IPS-18a (cell line): ENCODE measurements around the gene APOBEC3H.
"Not testable (repeated sequence)": the region's sequence is repeated elsewhere in the genome, so short reads cannot be mapped to it uniquely, and the experiment has no call there.

Experiments used
- H3K27ac ChIP-seq: one replicate; pipeline ENCODE4 v1.5.1; 2013; ENCODE audit warnings: low read length
- H3K27me3 ChIP-seq: one replicate; pipeline ENCODE4 v1.6.1; 2013; ENCODE audit warnings: mild to moderate bottlenecking, low read length; ENCODE audit not compliant: control insufficient read depth, insufficient read depth
- H3K36me3 ChIP-seq: one replicate; pipeline ENCODE4 v1.6.1; 2013; ENCODE audit warnings: low read depth, low read length; ENCODE audit not compliant: control insufficient read depth
- H3K4me1 ChIP-seq: one replicate; pipeline ENCODE4 v1.6.1; 2013; ENCODE audit warnings: low read depth, low read length; ENCODE audit not compliant: control insufficient read depth
- H3K4me3 ChIP-seq: one replicate; pipeline ENCODE4 v1.5.1; 2013; ENCODE audit warnings: low read length
- H3K9ac ChIP-seq: one replicate; pipeline ENCODE4 v1.6.1; 2013; ENCODE audit warnings: mild to moderate bottlenecking, low read length, moderate library complexity
- H3K9me3 ChIP-seq: one replicate; pipeline ENCODE4 v1.6.1; 2013; ENCODE audit warnings: low read depth, low read length; ENCODE audit not compliant: control insufficient read depth

APOBEC3H gene

GRCh38 chr22:39073981-39074380 lies 23.1 kb upstream of the APOBEC3H start:
- H3K9me3 ChIP-seq, result no peaks in the 10 kb centered on the region
- no peaks in the 10 kb centered on the region for H3K36me3 ChIP-seq
- H3K27ac ChIP-seq, result no peak overlapping the region
- H3K4me3 ChIP-seq, result no peak overlapping the region
- peaks cover 3% of the 10 kb centered on the region for H3K4me1 ChIP-seq
- no peaks in the 10 kb centered on the region for H3K27me3 ChIP-seq
- H3K9ac ChIP-seq, result no peak overlapping the region

- not testable (repeated sequence) for H3K27ac ChIP-seq, H3K9ac ChIP-seq, H3K4me3 ChIP-seq, H3K36me3 ChIP-seq, H3K4me1 ChIP-seq, H3K9me3 ChIP-seq, H3K27me3 ChIP-seq
Measured at GRCh38 chr22:39076155-39077025, 20.7 kb upstream of the APOBEC3H start.

GRCh38 chr22:39077026-39077840 lies 19.8 kb upstream of the APOBEC3H start, which contains the start of gene APOBEC3G:
TSS of gene APOBEC3G (plus strand) at chr22:39077275. CDS start at chr22:39077362, 87 bp downstream.
- not testable (repeated sequence) for H3K27ac ChIP-seq, H3K27me3 ChIP-seq, H3K36me3 ChIP-seq, H3K4me3 ChIP-seq, H3K4me1 ChIP-seq, H3K9me3 ChIP-seq, H3K9ac ChIP-seq

- not testable (repeated sequence) for H3K4me1 ChIP-seq, H3K36me3 ChIP-seq, H3K27ac ChIP-seq, H3K4me3 ChIP-seq, H3K9ac ChIP-seq, H3K9me3 ChIP-seq, H3K27me3 ChIP-seq
Measured at GRCh38 chr22:39077912-39078311, 19.1 kb upstream of the APOBEC3H start.

GRCh38 chr22:39078329-39078728 lies 18.7 kb upstream of the APOBEC3H start:
- peaks cover 3% of the 10 kb centered on the region for H3K4me1 ChIP-seq
- no peak overlapping the region for H3K4me3 ChIP-seq

GRCh38 chr22:39079054-39079637 lies 17.9 kb upstream of the APOBEC3H start:
- H3K4me3 ChIP-seq, H3K9me3 ChIP-seq, H3K9ac ChIP-seq, H3K4me1 ChIP-seq, H3K27ac ChIP-seq, H3K36me3 ChIP-seq, H3K27me3 ChIP-seq: not testable (repeated sequence)

More at GRCh38 chr22:39078329-39078728, 18.7 kb upstream of the APOBEC3H start:
- no peaks in the 10 kb centered on the region for H3K9me3 ChIP-seq
- no peak overlapping the region for H3K9ac ChIP-seq
- H3K27ac ChIP-seq, result no peak overlapping the region
- no peaks in the 10 kb centered on the region for H3K36me3 ChIP-seq
- H3K27me3 ChIP-seq, result no peaks in the 10 kb centered on the region

- H3K4me1 ChIP-seq, result no peaks in the 10 kb centered on the region
Measured at GRCh38 chr22:39080052-39080762, 16.8 kb upstream of the APOBEC3H start.

GRCh38 chr22:39081016-39081415 lies 16.0 kb upstream of the APOBEC3H start:
- Histone ChIP-seq H3K4me1 (no peaks in the 10 kb centered on the region), H3K9me3 (no peaks in the 10 kb centered on the region), H3K36me3 (no peaks in the 10 kb centered on the region), H3K27ac (no peak overlapping the region), H3K9ac (no peak overlapping the region), H3K4me3 (no peak overlapping the region), H3K27me3 (no peaks in the 10 kb centered on the region)

More at GRCh38 chr22:39080052-39080762, 16.8 kb upstream of the APOBEC3H start:
- Histone ChIP-seq H3K9ac (no peak overlapping the region), H3K27ac (no peak overlapping the region), H3K27me3 (no peaks in the 10 kb centered on the region), H3K9me3 (no peaks in the 10 kb centered on the region), H3K4me3 (no peak overlapping the region), H3K36me3 (no peaks in the 10 kb centered on the region)

- Histone ChIP-seq H3K9ac (no peak overlapping the region), H3K36me3 (no peaks in the 10 kb centered on the region), H3K4me3 (no peak overlapping the region), H3K27ac (no peak overlapping the region), H3K4me1 (no peaks in the 10 kb centered on the region), H3K27me3 (no peaks in the 10 kb centered on the region), H3K9me3 (no peaks in the 10 kb centered on the region)
Measured at GRCh38 chr22:39081598-39081997, 15.4 kb upstream of the APOBEC3H start.

GRCh38 chr22:39083212-39084165 lies 13.6 kb upstream of the APOBEC3H start:
- Histone ChIP-seq H3K36me3 (no peaks in the 10 kb centered on the region), H3K27me3 (no peaks in the 10 kb centered on the region), H3K27ac (no peak overlapping the region), H3K9ac (no peak overlapping the region), H3K4me3 (no peak overlapping the region), H3K9me3 (no peaks in the 10 kb centered on the region), H3K4me1 (peaks cover 6% of the 10 kb centered on the region)
